ENCODE data around the gene TFAP2C.

TFAP2C gene

DNA sequence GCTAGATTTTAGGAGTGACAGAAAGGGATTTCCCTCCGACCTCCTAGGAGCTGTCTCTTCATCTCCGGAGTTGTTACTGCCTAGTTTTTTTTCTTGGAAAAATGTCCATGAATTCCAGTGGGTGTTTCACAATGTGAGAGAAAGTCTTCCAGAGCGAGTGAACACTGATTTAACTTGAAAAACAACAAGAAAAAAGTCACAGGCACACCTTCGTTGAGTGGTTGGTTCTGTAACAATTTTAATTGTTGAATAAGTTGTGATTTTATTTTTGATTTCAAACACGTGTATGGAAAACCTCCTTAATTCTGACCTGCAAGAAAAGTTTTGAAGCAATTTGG lies 2.9 kb downstream of the TFAP2C start:
- no peak overlapping the region for H2AFZ ChIP-seq (ENCODE audit: low read length)
- H3F3A ChIP-seq (ENCODE audit: insufficient read depth, low read length) = peaks cover 5% of the 10 kb centered on the region; the same call in 1 of the 2 replicates
- H3K79me2 ChIP-seq (ENCODE audit: low read length) = peaks cover 6% of the 10 kb centered on the region; the same call in 1 of the 2 replicates
- H3K27ac ChIP-seq (ENCODE audit: low read length) = no peak overlapping the region
- no peak for DNase-seq
- no peaks in the 10 kb centered on the region for H3K9me3 ChIP-seq (replicated peaks; ENCODE audit: insufficient read depth, low read length)
- no peak overlapping the region for H3K9ac ChIP-seq (ENCODE audit: low read length)
- H4K20me1 ChIP-seq (ENCODE audit: insufficient read depth, low read length) = no peaks in the 10 kb centered on the region
- no peak overlapping the region for H3K4me2 ChIP-seq (ENCODE audit: low read depth, low read length)
- peaks cover 2% of the 10 kb centered on the region; the same call in 1 of the 2 replicates for H3K27me3 ChIP-seq (replicated peaks; ENCODE audit: insufficient read depth, low read length)
- H3K4me3 ChIP-seq (ENCODE audit: low read length) = no peak overlapping the region
- H3K9me2 ChIP-seq (replicated peaks; ENCODE audit: insufficient read depth, low read length) = no peaks in the 10 kb centered on the region
- no peaks in the 10 kb centered on the region for H3K4me1 ChIP-seq (ENCODE audit: low read length)
- no peaks in the 10 kb centered on the region for H3K36me3 ChIP-seq (replicated peaks; ENCODE audit: insufficient read depth, low read length)
- TF ChIP-seq EZH2phosphoT487 (IDR thresholded peaks at IDR 0.05; ENCODE audit: low read length) (no peak), CTCF (IDR thresholded peaks at IDR 0.05; ENCODE audit: low read length) (no peak), EZH2 (optimal IDR thresholded peaks at IDR 0.05; ENCODE audit: low read depth, low read length) (no peak)

DNA sequence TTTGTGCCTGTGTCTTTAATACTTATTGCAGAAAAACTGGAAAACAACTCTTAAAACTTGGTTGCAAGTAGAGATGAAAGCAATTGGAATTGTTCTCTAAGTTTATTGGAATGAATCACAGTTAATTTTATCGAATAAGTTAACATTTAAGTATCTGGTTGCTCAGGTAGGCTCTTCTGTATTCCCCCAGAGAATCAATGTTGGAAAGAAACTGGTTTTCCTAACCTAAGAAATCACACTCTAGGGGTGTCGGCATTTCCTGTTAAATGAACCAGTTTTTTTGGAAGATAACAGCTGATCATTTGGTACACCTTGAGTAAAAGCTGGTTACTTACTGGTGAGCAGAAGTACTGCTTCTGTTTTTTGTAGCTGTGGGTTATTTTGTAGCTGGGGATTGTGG lies 5.2 kb downstream of the TFAP2C start:
- no peaks in the 10 kb centered on the region for H4K20me1 ChIP-seq (ENCODE audit: insufficient read depth, low read length)
- H3K4me3 ChIP-seq (ENCODE audit: low read length) = no peak overlapping the region
- H3K4me1 ChIP-seq (ENCODE audit: low read length) = no peaks in the 10 kb centered on the region

GRCh38 chr20:56634735-56635385 lies 5.8 kb downstream of the TFAP2C start:
- Histone ChIP-seq H3K9ac (ENCODE audit: low read length) (no peak overlapping the region), H3K4me3 (ENCODE audit: low read length) (no peak overlapping the region), H4K20me1 (ENCODE audit: insufficient read depth, low read length) (no peaks in the 10 kb centered on the region), H3K4me1 (ENCODE audit: low read length) (no peaks in the 10 kb centered on the region), H2AFZ (ENCODE audit: low read length) (no peak overlapping the region), H3K9me2 (replicated peaks; ENCODE audit: insufficient read depth, low read length) (no peaks in the 10 kb centered on the region), H3K27ac (ENCODE audit: low read length) (no peak overlapping the region), H3K4me2 (ENCODE audit: low read depth, low read length) (no peak overlapping the region), H3K27me3 (replicated peaks; ENCODE audit: insufficient read depth, low read length) (no peaks in the 10 kb centered on the region), H3F3A (ENCODE audit: insufficient read depth, low read length) (peaks cover under 1% of the 10 kb centered on the region; the same call in 1 of the 2 replicates), H3K36me3 (replicated peaks; ENCODE audit: insufficient read depth, low read length) (no peaks in the 10 kb centered on the region), H3K9me3 (replicated peaks; ENCODE audit: insufficient read depth, low read length) (no peaks in the 10 kb centered on the region), H3K79me2 (ENCODE audit: low read length) (no peaks in the 10 kb centered on the region)
- no peak for DNase-seq
- TF ChIP-seq CTCF (IDR thresholded peaks at IDR 0.05; ENCODE audit: low read length) = no peak
- TF ChIP-seq EZH2 (optimal IDR thresholded peaks at IDR 0.05; ENCODE audit: low read depth, low read length) = no peak
- TF ChIP-seq EZH2phosphoT487 (IDR thresholded peaks at IDR 0.05; ENCODE audit: low read length) = no peak

More for the DNA sequence above, 5.2 kb downstream of the TFAP2C start:
- no peak overlapping the region for H3K4me2 ChIP-seq (ENCODE audit: low read depth, low read length)
- H3K9me2 ChIP-seq (replicated peaks; ENCODE audit: insufficient read depth, low read length) = no peaks in the 10 kb centered on the region
- H3K36me3 ChIP-seq (replicated peaks; ENCODE audit: insufficient read depth, low read length) = no peaks in the 10 kb centered on the region
- DNase-seq = no peak
- no peaks in the 10 kb centered on the region for H3K9me3 ChIP-seq (replicated peaks; ENCODE audit: insufficient read depth, low read length)
- no peak overlapping the region for H3K27ac ChIP-seq (ENCODE audit: low read length)
- H3K9ac ChIP-seq (ENCODE audit: low read length) = no peak overlapping the region
- H3F3A ChIP-seq (ENCODE audit: insufficient read depth, low read length) = peaks cover 5% of the 10 kb centered on the region; the same call in 1 of the 2 replicates
- no peak overlapping the region for H2AFZ ChIP-seq (ENCODE audit: low read length)
- no peaks in the 10 kb centered on the region for H3K27me3 ChIP-seq (replicated peaks; ENCODE audit: insufficient read depth, low read length)
- peaks cover 5% of the 10 kb centered on the region; the same call in 1 of the 2 replicates for H3K79me2 ChIP-seq (ENCODE audit: low read length)
- no peak for TF ChIP-seq CTCF (IDR thresholded peaks at IDR 0.05; ENCODE audit: low read length)
- no peak for TF ChIP-seq EZH2phosphoT487 (IDR thresholded peaks at IDR 0.05; ENCODE audit: low read length)
- TF ChIP-seq EZH2 (optimal IDR thresholded peaks at IDR 0.05; ENCODE audit: low read depth, low read length) = no peak

Data from MM.1S (cell line).